ENCODE data around the gene QSOX2.

DNA sequence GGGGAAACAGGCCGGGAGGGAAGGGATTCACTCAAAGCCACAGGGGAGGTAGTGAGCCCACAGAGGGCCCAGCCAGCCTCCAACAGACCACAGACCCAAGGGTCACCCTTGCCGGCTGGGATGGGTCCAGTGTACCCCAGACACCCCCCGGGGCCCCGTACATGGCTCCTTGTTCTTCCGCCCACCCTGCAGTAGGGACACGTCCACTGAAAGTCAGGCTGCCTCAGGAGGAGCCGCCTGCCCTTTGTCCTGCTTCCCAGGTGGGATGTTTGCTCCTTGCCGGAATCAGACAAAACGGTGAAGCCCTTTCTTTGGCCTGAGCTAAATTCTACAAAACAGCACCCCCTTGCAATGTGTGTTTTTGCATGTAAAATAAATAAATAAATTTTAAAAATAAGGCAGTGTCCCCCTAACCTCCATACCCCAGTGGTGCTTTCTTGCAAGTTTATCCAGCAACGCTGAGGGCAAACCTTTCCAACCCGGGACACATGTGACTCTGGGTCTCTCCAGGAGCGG is 66.5 kb downstream of the QSOX2 start:
- no peak for TF ChIP-seq POLR2A (IDR thresholded peaks at IDR 0.05)
- TF ChIP-seq, protein P1, sequence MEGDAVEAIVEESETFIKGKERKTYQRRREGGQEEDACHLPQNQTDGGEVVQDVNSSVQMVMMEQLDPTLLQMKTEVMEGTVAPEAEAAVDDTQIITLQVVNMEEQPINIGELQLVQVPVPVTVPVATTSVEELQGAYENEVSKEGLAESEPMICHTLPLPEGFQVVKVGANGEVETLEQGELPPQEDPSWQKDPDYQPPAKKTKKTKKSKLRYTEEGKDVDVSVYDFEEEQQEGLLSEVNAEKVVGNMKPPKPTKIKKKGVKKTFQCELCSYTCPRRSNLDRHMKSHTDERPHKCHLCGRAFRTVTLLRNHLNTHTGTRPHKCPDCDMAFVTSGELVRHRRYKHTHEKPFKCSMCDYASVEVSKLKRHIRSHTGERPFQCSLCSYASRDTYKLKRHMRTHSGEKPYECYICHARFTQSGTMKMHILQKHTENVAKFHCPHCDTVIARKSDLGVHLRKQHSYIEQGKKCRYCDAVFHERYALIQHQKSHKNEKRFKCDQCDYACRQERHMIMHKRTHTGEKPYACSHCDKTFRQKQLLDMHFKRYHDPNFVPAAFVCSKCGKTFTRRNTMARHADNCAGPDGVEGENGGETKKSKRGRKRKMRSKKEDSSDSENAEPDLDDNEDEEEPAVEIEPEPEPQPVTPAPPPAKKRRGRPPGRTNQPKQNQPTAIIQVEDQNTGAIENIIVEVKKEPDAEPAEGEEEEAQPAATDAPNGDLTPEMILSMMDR (IDR thresholded peaks at IDR 0.05) = no peak
- TF ChIP-seq POLR2AphosphoS5 (IDR thresholded peaks at IDR 0.05; ENCODE audit: insufficient read depth in 1 of 2, low read depth in 1 of 2) = no peak
